DMS79 treated with DMSO at 0.1 percent for 48 hours (cell line): Measurements from ENCODE around the gene HIC2.
"Not testable (repeated sequence)": the region's sequence is repeated elsewhere in the genome, so short reads cannot be mapped to it uniquely, and the experiment has no call there.

Experiments used
- DNase-seq: peaks from one replicate; lab custom pipeline; 2025; lab: John Stamatoyannopoulos, UW

HIC2 gene

DNA sequence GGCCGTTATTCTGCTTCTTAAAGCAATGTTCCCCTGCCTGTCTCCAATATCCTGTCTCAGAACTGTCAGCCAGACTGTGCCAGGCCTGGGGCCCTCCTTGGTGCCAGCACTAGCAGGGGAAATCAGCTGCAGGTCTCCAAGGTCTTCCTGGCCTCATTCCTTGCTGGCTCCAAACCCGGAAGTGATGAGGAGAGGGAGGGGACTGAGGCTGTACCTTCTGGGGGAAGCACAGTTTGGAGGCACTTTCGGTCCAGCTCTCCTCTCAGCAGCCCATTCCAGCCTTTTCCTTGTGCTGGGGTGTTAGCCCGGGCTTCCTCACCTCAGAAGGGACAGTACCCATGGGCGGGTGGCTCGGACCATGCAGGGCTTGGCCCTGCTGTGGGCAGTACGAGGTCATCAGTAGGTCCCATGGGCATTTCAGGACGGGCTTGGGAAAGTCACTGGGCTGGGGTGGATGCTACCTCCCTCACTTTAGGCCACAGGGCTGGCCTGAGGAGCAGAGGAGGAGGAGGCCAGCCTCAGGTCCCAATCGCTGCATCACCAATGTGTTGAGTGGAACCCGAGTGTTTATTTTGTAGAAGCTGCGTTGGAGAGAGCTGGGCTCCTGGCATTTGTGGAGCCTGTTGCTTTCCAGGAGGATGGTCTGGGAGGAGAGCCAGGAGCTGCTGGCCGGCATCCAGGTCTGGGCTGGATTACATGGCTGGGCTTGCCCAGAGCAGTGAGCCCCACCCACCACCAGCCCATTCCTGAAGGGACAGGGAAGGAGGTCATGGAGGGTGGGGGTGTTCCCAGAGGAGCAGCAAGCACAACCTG, 19.0 kb downstream of the HIC2 start:
- not testable (repeated sequence) for DNase-seq

DNA sequence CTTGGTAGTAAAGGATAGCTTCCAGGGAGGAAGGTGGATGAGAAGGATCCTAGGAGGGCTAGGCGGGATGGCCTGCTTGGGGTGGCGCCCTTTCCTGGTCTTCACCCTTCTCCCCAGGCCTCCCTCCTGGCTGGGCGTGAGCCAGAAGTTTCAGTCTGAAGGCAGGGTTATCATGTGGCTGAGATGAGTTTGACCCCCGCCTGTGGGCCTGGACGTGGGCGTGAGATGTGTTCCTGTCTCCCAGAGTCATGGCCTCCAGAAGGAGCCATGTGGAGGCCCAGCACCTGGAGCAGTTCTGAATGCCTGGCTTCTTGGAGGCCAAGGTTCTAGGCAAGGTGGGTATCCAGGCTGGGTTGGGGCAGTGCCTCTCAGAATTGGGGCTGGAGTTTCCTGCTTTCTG, 20.8 kb downstream of the HIC2 start:
- DNase-seq, result not testable (repeated sequence)

- not testable (repeated sequence) for DNase-seq
These were observed 23.0 kb downstream of the HIC2 start for GRCh38 chr22:21440018-21440636.

- not testable (repeated sequence) for DNase-seq
These were observed 23.5 kb downstream of the HIC2 start for GRCh38 chr22:21440676-21441075.

DNA sequence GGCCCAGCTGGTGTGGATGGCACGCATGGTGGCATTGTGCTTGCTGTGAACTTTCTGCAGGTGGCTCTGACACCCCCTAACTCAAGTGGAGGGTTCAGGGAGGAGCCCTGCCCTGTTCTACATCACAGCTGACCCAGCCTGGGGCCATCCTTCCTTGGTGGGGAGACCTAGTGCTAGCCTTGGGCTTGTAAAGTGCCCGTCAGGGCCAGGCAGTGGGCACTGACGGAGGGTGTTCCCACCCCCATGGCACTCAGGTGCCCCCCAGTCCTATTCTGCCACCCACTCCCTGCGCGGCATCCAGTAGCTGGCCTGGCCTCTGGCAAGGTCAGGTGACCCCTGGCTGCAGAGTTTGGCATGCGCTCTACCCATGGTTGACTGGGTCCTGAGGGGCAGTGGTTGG, 24.0 kb downstream of the HIC2 start:
- not testable (repeated sequence) for DNase-seq

GRCh38 chr22:21442123-21442522, 25.0 kb downstream of the HIC2 start:
- not testable (repeated sequence) for DNase-seq

DNA sequence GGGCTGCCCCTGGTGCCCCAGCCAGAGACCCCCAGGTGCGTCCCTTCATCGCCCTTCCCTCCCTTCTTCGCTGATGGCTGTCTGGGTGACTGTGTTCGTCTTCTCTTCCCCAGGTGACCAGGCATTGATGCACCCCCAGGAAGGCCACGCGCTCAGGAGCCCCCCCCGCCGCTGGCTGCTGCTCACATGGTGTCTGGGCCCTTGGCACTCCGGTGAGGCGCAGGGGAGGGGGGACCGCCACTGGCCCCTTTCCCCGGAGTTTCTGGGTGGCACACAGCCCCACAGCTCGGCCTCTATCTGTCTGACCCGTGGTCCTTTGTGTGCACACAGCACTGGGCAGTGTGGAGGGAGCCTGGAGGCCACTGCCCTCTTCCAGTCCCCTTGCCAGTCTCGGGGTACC, 25.5 kb downstream of the HIC2 start:
- not testable (repeated sequence) for DNase-seq

- no peak for DNase-seq
These were observed 26.0 kb downstream of the HIC2 start for GRCh38 chr22:21443057-21443734.

GRCh38 chr22:21443735-21444421, 26.7 kb downstream of the HIC2 start:
- no peak for DNase-seq

GRCh38 chr22:21444701-21445436, 27.7 kb downstream of the HIC2 start:
- no peak for DNase-seq

GRCh38 chr22:21445437-21446127, 28.4 kb downstream of the HIC2 start:
- no peak for DNase-seq

DNA sequence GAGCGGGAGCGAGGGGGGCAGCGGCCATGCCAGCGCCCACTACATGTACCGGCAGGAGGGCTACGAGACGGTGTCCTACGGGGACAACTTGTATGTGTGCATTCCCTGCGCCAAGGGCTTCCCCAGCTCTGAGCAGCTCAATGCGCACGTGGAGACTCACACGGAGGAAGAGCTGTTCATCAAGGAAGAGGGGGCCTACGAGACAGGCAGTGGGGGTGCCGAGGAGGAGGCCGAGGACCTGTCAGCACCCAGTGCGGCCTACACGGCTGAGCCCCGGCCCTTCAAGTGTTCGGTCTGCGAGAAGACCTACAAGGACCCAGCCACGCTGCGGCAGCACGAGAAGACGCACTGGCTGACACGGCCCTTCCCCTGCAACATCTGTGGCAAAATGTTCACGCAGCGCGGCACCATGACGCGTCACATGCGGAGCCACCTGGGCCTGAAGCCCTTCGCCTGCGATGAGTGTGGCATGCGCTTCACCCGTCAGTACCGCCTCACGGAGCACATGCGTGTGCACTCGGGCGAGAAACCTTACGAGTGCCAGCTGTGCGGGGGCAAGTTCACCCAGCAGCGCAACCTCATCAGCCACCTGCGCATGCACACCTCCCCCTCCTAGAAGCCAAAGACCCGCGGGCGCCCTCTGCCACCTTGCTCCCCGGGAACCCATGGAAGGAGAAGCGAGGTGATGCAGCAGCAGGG, 29.1 kb downstream of the HIC2 start:
- no peak for DNase-seq

DNA sequence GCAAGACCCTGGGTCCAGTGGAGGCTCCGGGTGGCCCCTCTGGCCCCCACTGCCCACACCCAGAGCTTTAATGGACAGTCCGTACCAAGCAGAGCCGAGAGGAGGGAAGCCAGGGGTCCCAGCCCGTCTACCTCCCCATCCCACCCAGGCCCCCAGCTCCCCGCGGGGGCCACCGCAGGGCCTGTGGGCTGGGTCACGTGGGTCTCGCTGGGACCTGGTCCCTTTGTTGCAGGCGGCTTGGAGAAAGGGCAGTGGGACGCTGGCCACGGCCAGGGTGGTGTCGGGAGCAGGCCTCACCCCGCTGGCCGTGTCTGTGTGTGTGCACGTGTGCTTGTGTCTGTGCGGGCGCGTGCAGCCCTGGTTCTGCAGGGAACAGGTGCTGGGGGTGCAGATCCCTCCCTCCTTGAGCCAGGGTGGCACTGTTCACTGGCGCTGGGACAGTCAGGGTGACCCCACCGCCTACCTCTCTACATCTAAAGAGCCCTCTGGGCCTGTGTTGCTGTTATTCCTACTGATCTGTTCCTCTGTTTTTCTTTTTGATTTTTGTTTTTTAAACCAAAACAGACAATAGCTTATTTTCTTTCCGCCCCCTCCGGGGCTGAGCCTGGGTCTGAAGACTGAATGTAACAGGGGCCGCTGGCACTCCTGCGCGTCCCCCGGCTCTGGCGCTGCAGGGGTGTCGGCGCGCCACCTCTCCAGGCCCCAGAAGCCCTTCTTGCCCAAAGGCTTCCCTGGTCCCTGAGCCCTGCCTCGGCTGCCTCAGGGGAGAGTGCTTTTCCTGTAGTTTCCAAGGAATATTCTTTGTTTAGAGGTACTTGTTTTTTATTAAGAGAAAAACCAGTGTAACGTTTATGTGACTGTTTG, 29.9 kb downstream of the HIC2 start:
- no peak for DNase-seq

- no peak for DNase-seq
These were observed 30.7 kb downstream of the HIC2 start for GRCh38 chr22:21447694-21448402.

- no peak for DNase-seq
These were observed 31.7 kb downstream of the HIC2 start for GRCh38 chr22:21448627-21449416.

DNA sequence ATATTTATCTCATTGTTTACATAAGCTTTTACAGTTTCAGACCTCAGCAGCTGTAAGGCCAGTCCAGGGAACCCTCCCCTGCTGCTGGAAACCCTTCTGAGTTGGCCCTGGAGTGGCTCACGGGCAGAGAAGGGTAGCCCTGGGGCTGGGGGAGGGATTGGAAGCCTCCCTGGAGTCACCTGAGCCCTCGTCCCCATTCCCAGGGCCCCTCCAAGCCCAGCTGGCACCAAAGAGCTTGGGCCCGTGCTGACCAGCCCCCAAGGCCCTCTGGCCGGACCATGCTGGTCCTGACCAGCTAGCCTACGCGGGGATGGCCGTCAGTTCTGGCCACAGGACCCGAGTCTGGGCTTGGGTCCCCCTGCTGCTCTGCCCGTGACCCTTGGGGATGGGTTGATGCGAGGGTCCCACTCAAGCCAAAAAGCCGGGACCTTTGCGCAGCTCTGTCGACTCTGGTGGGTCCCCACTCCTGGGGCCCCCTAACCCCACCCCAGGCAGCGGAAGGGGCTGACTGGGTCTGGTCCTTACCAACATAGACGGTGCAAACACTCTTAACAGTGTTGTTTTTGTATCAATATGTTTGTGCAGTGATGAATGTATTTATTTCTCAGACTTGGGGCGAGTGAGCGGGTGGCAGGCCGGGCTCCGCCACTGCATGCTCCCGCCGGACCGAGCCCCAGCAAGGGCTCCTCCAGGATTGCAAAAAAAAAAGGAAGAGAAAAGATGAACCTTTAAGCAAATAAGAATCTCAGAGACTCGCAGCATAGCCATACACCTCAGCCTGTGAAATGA, 32.6 kb downstream of the HIC2 start:
- DNase-seq, result no peak

GRCh38 chr22:21450320-21450831, 33.2 kb downstream of the HIC2 start:
- DNase-seq, result no peak
